Muscle of back (tissue), 11 donors: Measurements from ENCODE around the gene GRIK2. TPM values are rescaled to one million over a fixed set of nuclear protein-coding genes. Genes with fewer than 3 reads are reported as not detected.
A peak's percentile ranks its signal among the peaks of the same experiment; 100 is the strongest.

Experiments used
- DNase-seq, 3 donors: peaks; one replicate each; pipeline versions ENCODE4 v3.0.0 to v3.0.0-alpha.2; 2013
- polyA plus RNA-seq, 10 donors: library from polyadenylated mRNA; unstranded; fragments of 120-200 nt; gene quantifications; one replicate each; pipeline ENCODE4 v1.2.1, GENCODE V29; 2013; ENCODE audit not compliant: insufficient read length in 10 of 10

Gene GRIK2
- polyA plus RNA-seq, 10 donors = 1.0 to 3.7 (median 1.6) TPM

GRCh38 chr6:101454106-101454676 is 60.7 kb downstream of the GRIK2 start:
- DNase-seq = no peak

- DNase-seq = no peak
Measured at GRCh38 chr6:101458336-101458735, 64.8 kb downstream of the GRIK2 start.

GRCh38 chr6:101458826-101459225 is 65.3 kb downstream of the GRIK2 start:
- no peak for DNase-seq

- DNase-seq = no peak
Measured at GRCh38 chr6:101462576-101462975, 69.1 kb downstream of the GRIK2 start.

- DNase-seq = no peak
Measured at GRCh38 chr6:101465863-101466262, 72.4 kb downstream of the GRIK2 start.

GRCh38 chr6:101477436-101477835 is 83.9 kb downstream of the GRIK2 start:
- no peak for DNase-seq

- DNase-seq = no peak
Measured at GRCh38 chr6:101478891-101479290, 85.4 kb downstream of the GRIK2 start.

- no peak for DNase-seq
Measured at GRCh38 chr6:101482606-101483005, 89.1 kb downstream of the GRIK2 start.

GRCh38 chr6:101484781-101485180 is 91.3 kb downstream of the GRIK2 start:
- DNase-seq = no peak

GRCh38 chr6:101486124-101486523 is 92.6 kb downstream of the GRIK2 start:
- no peak for DNase-seq

GRCh38 chr6:101486726-101487125 is 93.2 kb downstream of the GRIK2 start:
- no peak for DNase-seq

GRCh38 chr6:101489456-101489855 is 95.9 kb downstream of the GRIK2 start:
- peak in 1 of 3 donors; percentile 5 for DNase-seq

- no peak for DNase-seq
Measured at GRCh38 chr6:101490857-101491256, 97.3 kb downstream of the GRIK2 start.

- DNase-seq = no peak
Measured at GRCh38 chr6:101502818-101503217, 109.3 kb downstream of the GRIK2 start.

GRCh38 chr6:101509536-101509935 is 116.0 kb downstream of the GRIK2 start:
- DNase-seq = peak in 2 of 3 donors; percentile 2 to 5

GRCh38 chr6:101513181-101513580 is 119.7 kb downstream of the GRIK2 start:
- no peak for DNase-seq

- DNase-seq = peak in 1 of 3 donors; percentile 2
Measured at GRCh38 chr6:101516578-101516977, 123.1 kb downstream of the GRIK2 start.

GRCh38 chr6:101517632-101518031 is 124.1 kb downstream of the GRIK2 start:
- DNase-seq = no peak

GRCh38 chr6:101522254-101522653 is 128.7 kb downstream of the GRIK2 start:
- no peak for DNase-seq

GRCh38 chr6:101527467-101527866 is 134.0 kb downstream of the GRIK2 start:
- DNase-seq = no peak

- DNase-seq = no peak
Measured at GRCh38 chr6:101528801-101529200, 135.3 kb downstream of the GRIK2 start.

- no peak for DNase-seq
Measured at GRCh38 chr6:101531538-101531937, 138.0 kb downstream of the GRIK2 start.

GRCh38 chr6:101534386-101534785 is 140.9 kb downstream of the GRIK2 start:
- peak in 1 of 3 donors; percentile 24 for DNase-seq

GRCh38 chr6:101534821-101535220 is 141.3 kb downstream of the GRIK2 start:
- no peak for DNase-seq
